ENCODE measurements around the gene ADGRB2.
A peak's percentile ranks its signal among the peaks of the same experiment; 100 is the strongest.

ADGRB2 gene

DNA sequence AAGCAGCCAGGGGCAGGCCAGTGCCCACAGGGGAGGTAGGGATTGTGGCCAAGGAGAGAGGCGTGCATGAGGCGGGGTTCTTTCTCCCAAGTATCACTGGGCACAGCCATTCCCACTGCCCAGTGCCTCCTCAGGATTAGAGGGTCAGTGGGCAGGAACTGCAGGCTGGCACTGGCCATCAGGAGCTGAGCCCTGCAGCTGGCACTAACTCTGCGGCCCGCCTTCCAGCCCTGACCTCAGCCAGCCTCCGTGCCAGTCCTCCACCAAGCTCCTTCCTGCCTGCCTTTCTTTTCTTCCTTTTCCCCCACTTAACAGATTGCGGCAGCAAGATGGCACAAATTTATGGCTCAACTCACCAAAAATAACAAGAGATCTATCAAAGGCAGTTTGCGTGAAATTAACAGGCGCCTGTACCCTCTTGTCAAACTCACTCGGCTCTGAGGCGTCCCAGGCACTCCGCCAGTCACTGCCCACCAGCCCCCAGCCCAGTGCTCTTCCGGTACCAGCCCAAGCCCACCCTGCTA is 11.1 kb downstream of the ADGRB2 start:
- Histone ChIP-seq H3K4me3 (ENCODE audit: low read depth, low read length) (no peak overlapping the region), H3K36me3 (peaks cover 15% of the 10 kb centered on the region), H3K27me3 (ENCODE audit: insufficient read depth, low read depth, severe bottlenecking) (no peaks in the 10 kb centered on the region), H3K9me3 (ENCODE audit: severe bottlenecking) (no peaks in the 10 kb centered on the region), H3K27ac (no peak overlapping the region)
- no peak for DNase-seq
- TF ChIP-seq, protein P1, sequence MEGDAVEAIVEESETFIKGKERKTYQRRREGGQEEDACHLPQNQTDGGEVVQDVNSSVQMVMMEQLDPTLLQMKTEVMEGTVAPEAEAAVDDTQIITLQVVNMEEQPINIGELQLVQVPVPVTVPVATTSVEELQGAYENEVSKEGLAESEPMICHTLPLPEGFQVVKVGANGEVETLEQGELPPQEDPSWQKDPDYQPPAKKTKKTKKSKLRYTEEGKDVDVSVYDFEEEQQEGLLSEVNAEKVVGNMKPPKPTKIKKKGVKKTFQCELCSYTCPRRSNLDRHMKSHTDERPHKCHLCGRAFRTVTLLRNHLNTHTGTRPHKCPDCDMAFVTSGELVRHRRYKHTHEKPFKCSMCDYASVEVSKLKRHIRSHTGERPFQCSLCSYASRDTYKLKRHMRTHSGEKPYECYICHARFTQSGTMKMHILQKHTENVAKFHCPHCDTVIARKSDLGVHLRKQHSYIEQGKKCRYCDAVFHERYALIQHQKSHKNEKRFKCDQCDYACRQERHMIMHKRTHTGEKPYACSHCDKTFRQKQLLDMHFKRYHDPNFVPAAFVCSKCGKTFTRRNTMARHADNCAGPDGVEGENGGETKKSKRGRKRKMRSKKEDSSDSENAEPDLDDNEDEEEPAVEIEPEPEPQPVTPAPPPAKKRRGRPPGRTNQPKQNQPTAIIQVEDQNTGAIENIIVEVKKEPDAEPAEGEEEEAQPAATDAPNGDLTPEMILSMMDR (IDR thresholded peaks at IDR 0.05; ENCODE audit: low read depth, low read length) = no peak

- Histone ChIP-seq H3K4me3 (ENCODE audit: low read depth, low read length) (no peak overlapping the region), H3K36me3 (peaks cover 14% of the 10 kb centered on the region), H3K9me3 (ENCODE audit: severe bottlenecking) (no peaks in the 10 kb centered on the region), H3K27ac (no peak overlapping the region), H3K27me3 (ENCODE audit: insufficient read depth, low read depth, severe bottlenecking) (no peaks in the 10 kb centered on the region)
- TF ChIP-seq, protein P1 (IDR thresholded peaks at IDR 0.05; ENCODE audit: low read depth, low read length) = no peak
- DNase-seq = no peak
These were observed 11.9 kb downstream of the ADGRB2 start for GRCh38 chr1:31752258-31752657.

GRCh38 chr1:31751822-31752241 is 12.3 kb downstream of the ADGRB2 start:
- H3K36me3 ChIP-seq = peaks cover 10% of the 10 kb centered on the region
- no peak for DNase-seq
- H3K27ac ChIP-seq = no peak overlapping the region
- H3K9me3 ChIP-seq (ENCODE audit: severe bottlenecking) = no peaks in the 10 kb centered on the region
- no peak overlapping the region for H3K4me3 ChIP-seq (ENCODE audit: low read depth, low read length)
- no peaks in the 10 kb centered on the region for H3K27me3 ChIP-seq (ENCODE audit: insufficient read depth, low read depth, severe bottlenecking)
- TF ChIP-seq, protein P1 (IDR thresholded peaks at IDR 0.05; ENCODE audit: low read depth, low read length) = no peak

GRCh38 chr1:31750858-31751510 is 13.2 kb downstream of the ADGRB2 start:
- no peaks in the 10 kb centered on the region for H3K9me3 ChIP-seq (ENCODE audit: severe bottlenecking)
- no peak overlapping the region for H3K4me3 ChIP-seq (ENCODE audit: low read depth, low read length)
- H3K36me3 ChIP-seq = peaks cover 1% of the 10 kb centered on the region
- H3K27me3 ChIP-seq (ENCODE audit: insufficient read depth, low read depth, severe bottlenecking) = no peaks in the 10 kb centered on the region
- DNase-seq = peak; percentile 46
- H3K27ac ChIP-seq = no peak overlapping the region; the same call in 1 of the 2 replicates
- TF ChIP-seq, protein P1 (IDR thresholded peaks at IDR 0.05; ENCODE audit: low read depth, low read length) = no peak

- TF ChIP-seq, protein P1 (IDR thresholded peaks at IDR 0.05; ENCODE audit: low read depth, low read length) = no peak
- H3K27me3 ChIP-seq (ENCODE audit: insufficient read depth, low read depth, severe bottlenecking) = no peaks in the 10 kb centered on the region
- no peaks in the 10 kb centered on the region; the same call in 1 of the 2 replicates for H3K36me3 ChIP-seq
- no peaks in the 10 kb centered on the region for H3K9me3 ChIP-seq (ENCODE audit: severe bottlenecking)
- H3K4me3 ChIP-seq (ENCODE audit: low read depth, low read length) = no peak overlapping the region
- no peak overlapping the region; the same call in 1 of the 2 replicates for H3K27ac ChIP-seq
- DNase-seq = no peak
These were observed 14.1 kb downstream of the ADGRB2 start for GRCh38 chr1:31749785-31750735.
